DOHH2 (cell line): ENCODE data around the gene METTL24.

ENCODE experiments used
- H3F3A ChIP-seq: fragments of 200-600 bp; sonication (generic), shearing (Covaris generic); 2 replicates; pipeline ENCODE4 v1.6.0; 2016; ENCODE audit warnings: antibody characterized with exemption, mild to moderate bottlenecking; ENCODE audit not compliant: control insufficient read depth, insufficient read depth
- H3K27ac ChIP-seq: fragments of 200-600 bp; sonication (generic); 2 replicates; pipeline ENCODE4 v1.5.1; 2014; ENCODE audit warnings: low read depth, mild to moderate bottlenecking, low read length, moderate library complexity
- H3K27me3 ChIP-seq: fragments of 200-600 bp; sonication (generic); 2 replicates; pipeline ENCODE4 v1.6.1; 2014; ENCODE audit warnings: mild to moderate bottlenecking, low read length, mixed read lengths; ENCODE audit not compliant: control insufficient read depth
- H3K36me3 ChIP-seq: fragments of 200-600 bp; sonication (generic); 2 replicates; pipeline ENCODE4 v1.6.1; 2014; ENCODE audit warnings: mild to moderate bottlenecking, low read length, moderate library complexity, mixed read lengths; ENCODE audit not compliant: control insufficient read depth
- H3K4me1 ChIP-seq: fragments of 200-600 bp; sonication (generic); 2 replicates; pipeline ENCODE4 v1.6.1; 2014; ENCODE audit warnings: mild to moderate bottlenecking, low read length, mixed read lengths; ENCODE audit not compliant: control insufficient read depth
- H3K4me2 ChIP-seq: fragments of 200-600 bp; sonication (generic); 2 replicates; pipeline ENCODE4 v1.6.0; 2014; ENCODE audit warnings: mild to moderate bottlenecking, low read length, moderate library complexity
- H3K4me3 ChIP-seq: fragments of 200-600 bp; sonication (generic); 2 replicates; pipeline ENCODE4 v1.5.1; 2014; ENCODE audit warnings: mild to moderate bottlenecking, low read length, mixed read lengths
- H3K79me2 ChIP-seq: fragments of 200-600 bp; sonication (generic); 2 replicates; pipeline ENCODE4 v1.6.1; 2014; ENCODE audit warnings: mild to moderate bottlenecking, low read length, mixed read lengths; ENCODE audit not compliant: control insufficient read depth
- H3K9me2 ChIP-seq: fragments of 200-600 bp; sonication (generic); replicated peaks from 2 replicates; pipeline ENCODE4 v1.6.1; 2014; ENCODE audit warnings: mild to moderate bottlenecking, low read length, mixed read lengths; ENCODE audit not compliant: control insufficient read depth
- H3K9me3 ChIP-seq: fragments of 200-600 bp; sonication (generic); 2 replicates; pipeline ENCODE4 v1.6.1; 2014; ENCODE audit warnings: antibody characterized with exemption, low read length, mixed read lengths; ENCODE audit not compliant: control insufficient read depth, insufficient read depth
- H4K20me1 ChIP-seq: fragments of 200-600 bp; sonication (generic); 2 replicates; pipeline ENCODE4 v1.6.0; 2014; ENCODE audit warnings: low read depth, mild to moderate bottlenecking, antibody characterized with exemption, low read length, moderate library complexity; ENCODE audit not compliant: control insufficient read depth, insufficient read depth
- CTCF ChIP-seq: fragments of 200-600 bp; sonication (generic); IDR thresholded peaks from one replicate; pipeline ENCODE4 v1.5.1; 2014; ENCODE audit warnings: antibody characterized with exemption, mild to moderate bottlenecking, low read depth, low read length; ENCODE audit not compliant: poor library complexity, severe bottlenecking
- EZH2phosphoT487 ChIP-seq: fragments of 200-600 bp; sonication (generic); IDR thresholded peaks from 2 replicates; pipeline ENCODE4 v1.6.1; 2017; ENCODE audit warnings: borderline replicate concordance, mild to moderate bottlenecking, antibody characterized with exemption, low read length, moderate library complexity, mixed read lengths

Gene METTL24

DNA sequence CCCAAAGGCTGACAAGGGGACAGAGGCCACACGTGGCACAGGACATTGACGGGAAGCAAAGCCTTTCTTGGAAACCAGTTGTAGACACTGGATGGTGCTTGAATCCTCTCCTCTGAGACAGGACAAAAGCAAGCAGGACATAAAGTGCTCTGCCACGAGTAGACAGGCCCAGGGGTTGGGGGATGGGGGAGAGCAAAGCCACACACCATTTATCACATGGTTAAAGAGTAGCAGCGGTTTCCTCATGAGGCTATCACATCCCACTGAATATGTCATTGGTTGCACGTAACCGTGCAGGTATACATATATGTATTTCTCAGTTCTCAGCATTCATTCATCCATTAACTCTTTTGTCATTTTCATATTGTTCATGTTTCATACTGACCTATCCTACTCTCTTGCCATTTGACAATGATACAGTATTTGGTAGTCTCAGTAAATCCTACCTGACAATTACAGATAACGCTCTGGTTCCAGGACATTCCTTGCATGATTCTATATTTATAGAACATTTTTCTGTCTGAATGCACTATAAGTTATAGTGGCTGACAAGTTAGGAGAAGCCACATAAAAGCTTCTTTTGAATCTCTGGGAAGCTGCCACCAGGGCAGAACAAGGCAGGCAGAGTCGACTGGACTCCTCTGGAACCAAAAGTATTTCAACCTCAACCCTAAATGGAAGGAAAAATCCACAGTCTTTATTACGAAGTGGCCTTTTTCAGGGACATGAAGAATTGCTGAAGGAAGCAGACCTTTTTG, 23.5 kb downstream of the METTL24 start:
- no peak overlapping the region for H3K4me3 ChIP-seq
- no peak overlapping the region for H3K27ac ChIP-seq
- no peaks in the 10 kb centered on the region for H3F3A ChIP-seq
- no peaks in the 10 kb centered on the region for H3K9me3 ChIP-seq
- no peaks in the 10 kb centered on the region for H3K4me1 ChIP-seq
- H3K9me2 ChIP-seq, result no peaks in the 10 kb centered on the region
- H3K79me2 ChIP-seq, result no peaks in the 10 kb centered on the region
- H4K20me1 ChIP-seq, result no peaks in the 10 kb centered on the region
- no peaks in the 10 kb centered on the region for H3K36me3 ChIP-seq
- H3K4me2 ChIP-seq, result no peak overlapping the region
- H3K27me3 ChIP-seq, result no peaks in the 10 kb centered on the region
- TF ChIP-seq CTCF (no peak), EZH2phosphoT487 (no peak)

DNA sequence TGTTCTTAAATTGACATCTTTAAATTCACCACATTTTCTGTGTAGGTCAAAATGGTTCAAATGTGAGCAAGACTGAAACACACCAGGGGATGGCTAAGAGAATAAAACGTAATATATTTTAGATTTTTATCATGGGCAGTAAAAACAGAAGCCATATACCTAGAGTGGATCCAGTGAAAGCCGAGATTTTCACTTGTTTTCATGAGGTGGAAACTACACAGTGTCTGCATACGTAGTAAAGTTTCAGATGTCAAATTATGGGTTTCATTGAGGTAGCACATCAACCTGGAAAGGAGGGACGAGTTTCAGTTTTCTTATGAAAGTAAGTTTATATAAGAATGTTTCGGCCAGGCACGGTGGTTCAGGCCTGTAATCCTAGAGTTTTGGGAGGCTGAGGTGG, 25.9 kb downstream of the METTL24 start:
- H3K79me2 ChIP-seq, result no peaks in the 10 kb centered on the region
- no peaks in the 10 kb centered on the region for H3F3A ChIP-seq
- H3K9me2 ChIP-seq, result no peaks in the 10 kb centered on the region
- H3K4me1 ChIP-seq, result no peaks in the 10 kb centered on the region
- no peaks in the 10 kb centered on the region for H4K20me1 ChIP-seq
- no peaks in the 10 kb centered on the region for H3K36me3 ChIP-seq
- no peak overlapping the region for H3K4me2 ChIP-seq
- no peaks in the 10 kb centered on the region for H3K9me3 ChIP-seq
- TF ChIP-seq CTCF, result no peak
- no peak for TF ChIP-seq EZH2phosphoT487
- H3K27ac ChIP-seq, result no peak overlapping the region
- H3K4me3 ChIP-seq, result no peak overlapping the region
- no peaks in the 10 kb centered on the region for H3K27me3 ChIP-seq

DNA sequence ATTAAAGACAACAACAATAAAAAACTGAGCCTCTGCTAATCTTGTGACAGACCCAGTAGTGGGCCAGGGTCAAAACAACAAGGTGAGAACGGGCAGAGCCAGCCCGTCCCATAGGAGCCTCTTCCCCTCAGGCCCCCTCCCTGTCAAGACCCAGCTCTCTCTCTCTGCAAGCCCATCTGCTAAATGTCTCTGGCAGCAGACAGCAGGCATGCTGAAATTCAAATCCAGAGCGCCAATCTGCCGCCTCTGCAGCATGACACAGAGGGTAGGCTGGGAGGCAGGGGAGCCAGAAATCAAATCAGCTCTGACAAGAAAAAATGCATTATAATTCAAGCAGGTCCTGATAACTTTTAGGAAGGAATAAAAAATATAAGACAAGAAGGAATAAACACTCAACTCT, 26.3 kb downstream of the METTL24 start:
- Histone ChIP-seq H4K20me1 (no peaks in the 10 kb centered on the region), H3K27me3 (no peaks in the 10 kb centered on the region), H3K4me1 (no peaks in the 10 kb centered on the region), H3K9me3 (no peaks in the 10 kb centered on the region), H3K4me3 (no peak overlapping the region), H3K79me2 (no peaks in the 10 kb centered on the region), H3F3A (no peaks in the 10 kb centered on the region), H3K27ac (no peak overlapping the region), H3K36me3 (no peaks in the 10 kb centered on the region), H3K9me2 (no peaks in the 10 kb centered on the region), H3K4me2 (no peak overlapping the region)
- TF ChIP-seq EZH2phosphoT487 (no peak), CTCF (no peak)
